Measurements from ENCODE around the gene SKOR1. TPM values are rescaled to one million over a fixed set of nuclear protein-coding genes. Genes with fewer than 3 reads are reported as not detected.

The SKOR1 gene
- total and polyA plus RNA-seq, 2 of the 13 experiments (the other 11 are each of a cell fraction or from before 2014, with no cell fraction given), result 0.09 to 0.11 TPM

DNA sequence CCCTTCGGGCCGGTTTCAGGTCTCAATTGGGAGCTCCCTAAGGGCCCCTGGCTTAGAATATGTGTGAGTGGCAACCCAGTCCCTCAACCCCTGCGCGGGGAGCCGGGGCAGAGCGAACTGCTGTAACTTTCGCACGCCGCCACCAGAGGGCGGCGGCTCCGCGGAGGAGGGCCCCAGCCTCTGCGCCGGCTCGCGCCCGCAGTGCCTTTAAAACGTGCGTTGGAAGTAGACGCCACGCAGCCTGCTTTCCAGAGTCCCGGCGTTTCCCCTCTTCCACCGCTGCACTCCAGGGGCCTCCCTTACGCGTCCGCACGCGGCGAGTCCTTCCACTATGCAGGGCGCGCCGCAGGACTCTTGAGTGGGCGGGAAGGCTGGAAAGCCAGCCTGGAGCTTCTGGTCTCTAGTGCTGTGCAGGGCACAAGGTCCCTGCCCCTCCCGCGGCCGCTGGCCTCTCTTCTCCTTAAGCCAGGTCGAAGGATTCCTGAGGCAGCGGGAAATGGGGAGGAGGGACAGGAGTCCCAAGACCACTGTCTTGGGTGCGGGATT, 38.2 kb downstream of the SKOR1 start (continued):
- no peak for TF ChIP-seq ZNF589 (CRISPR knock-in tag; conservative IDR thresholded peaks at IDR 0.05)
- TF ChIP-seq, protein P1, sequence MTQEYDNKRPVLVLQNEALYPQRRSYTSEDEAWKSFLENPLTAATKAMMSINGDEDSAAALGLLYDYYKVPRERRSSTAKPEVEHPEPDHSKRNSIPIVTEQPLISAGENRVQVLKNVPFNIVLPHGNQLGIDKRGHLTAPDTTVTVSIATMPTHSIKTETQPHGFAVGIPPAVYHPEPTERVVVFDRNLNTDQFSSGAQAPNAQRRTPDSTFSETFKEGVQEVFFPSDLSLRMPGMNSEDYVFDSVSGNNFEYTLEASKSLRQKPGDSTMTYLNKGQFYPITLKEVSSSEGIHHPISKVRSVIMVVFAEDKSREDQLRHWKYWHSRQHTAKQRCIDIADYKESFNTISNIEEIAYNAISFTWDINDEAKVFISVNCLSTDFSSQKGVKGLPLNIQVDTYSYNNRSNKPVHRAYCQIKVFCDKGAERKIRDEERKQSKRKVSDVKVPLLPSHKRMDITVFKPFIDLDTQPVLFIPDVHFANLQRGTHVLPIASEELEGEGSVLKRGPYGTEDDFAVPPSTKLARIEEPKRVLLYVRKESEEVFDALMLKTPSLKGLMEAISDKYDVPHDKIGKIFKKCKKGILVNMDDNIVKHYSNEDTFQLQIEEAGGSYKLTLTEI (CRISPR knock-in tag; conservative IDR thresholded peaks at IDR 0.05), result no peak
- no peak for TF ChIP-seq TBL1XR1 (IDR thresholded peaks at IDR 0.05; ENCODE audit: borderline replicate concordance, low read length, partially characterized antibody)
- TF ChIP-seq, protein P2, sequence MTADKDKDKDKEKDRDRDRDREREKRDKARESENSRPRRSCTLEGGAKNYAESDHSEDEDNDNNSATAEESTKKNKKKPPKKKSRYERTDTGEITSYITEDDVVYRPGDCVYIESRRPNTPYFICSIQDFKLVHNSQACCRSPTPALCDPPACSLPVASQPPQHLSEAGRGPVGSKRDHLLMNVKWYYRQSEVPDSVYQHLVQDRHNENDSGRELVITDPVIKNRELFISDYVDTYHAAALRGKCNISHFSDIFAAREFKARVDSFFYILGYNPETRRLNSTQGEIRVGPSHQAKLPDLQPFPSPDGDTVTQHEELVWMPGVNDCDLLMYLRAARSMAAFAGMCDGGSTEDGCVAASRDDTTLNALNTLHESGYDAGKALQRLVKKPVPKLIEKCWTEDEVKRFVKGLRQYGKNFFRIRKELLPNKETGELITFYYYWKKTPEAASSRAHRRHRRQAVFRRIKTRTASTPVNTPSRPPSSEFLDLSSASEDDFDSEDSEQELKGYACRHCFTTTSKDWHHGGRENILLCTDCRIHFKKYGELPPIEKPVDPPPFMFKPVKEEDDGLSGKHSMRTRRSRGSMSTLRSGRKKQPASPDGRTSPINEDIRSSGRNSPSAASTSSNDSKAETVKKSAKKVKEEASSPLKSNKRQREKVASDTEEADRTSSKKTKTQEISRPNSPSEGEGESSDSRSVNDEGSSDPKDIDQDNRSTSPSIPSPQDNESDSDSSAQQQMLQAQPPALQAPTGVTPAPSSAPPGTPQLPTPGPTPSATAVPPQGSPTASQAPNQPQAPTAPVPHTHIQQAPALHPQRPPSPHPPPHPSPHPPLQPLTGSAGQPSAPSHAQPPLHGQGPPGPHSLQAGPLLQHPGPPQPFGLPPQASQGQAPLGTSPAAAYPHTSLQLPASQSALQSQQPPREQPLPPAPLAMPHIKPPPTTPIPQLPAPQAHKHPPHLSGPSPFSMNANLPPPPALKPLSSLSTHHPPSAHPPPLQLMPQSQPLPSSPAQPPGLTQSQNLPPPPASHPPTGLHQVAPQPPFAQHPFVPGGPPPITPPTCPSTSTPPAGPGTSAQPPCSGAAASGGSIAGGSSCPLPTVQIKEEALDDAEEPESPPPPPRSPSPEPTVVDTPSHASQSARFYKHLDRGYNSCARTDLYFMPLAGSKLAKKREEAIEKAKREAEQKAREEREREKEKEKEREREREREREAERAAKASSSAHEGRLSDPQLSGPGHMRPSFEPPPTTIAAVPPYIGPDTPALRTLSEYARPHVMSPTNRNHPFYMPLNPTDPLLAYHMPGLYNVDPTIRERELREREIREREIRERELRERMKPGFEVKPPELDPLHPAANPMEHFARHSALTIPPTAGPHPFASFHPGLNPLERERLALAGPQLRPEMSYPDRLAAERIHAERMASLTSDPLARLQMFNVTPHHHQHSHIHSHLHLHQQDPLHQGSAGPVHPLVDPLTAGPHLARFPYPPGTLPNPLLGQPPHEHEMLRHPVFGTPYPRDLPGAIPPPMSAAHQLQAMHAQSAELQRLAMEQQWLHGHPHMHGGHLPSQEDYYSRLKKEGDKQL (CRISPR knock-in tag; IDR thresholded peaks at IDR 0.05; ENCODE audit: low read depth), result no peak
- TF ChIP-seq ZMAT3 (CRISPR knock-in tag; conservative IDR thresholded peaks at IDR 0.05), result peak; percentile 88
- TF ChIP-seq ZNF468 (CRISPR knock-in tag; IDR thresholded peaks at IDR 0.05), result 0 out of 2 replicates have a peak, but pooled peaks have one; percentile 44
- no peak for TF ChIP-seq SP140L (CRISPR knock-in tag; IDR thresholded peaks at IDR 0.05; ENCODE audit: borderline replicate concordance)
- no peak for TF ChIP-seq TOE1 (CRISPR knock-in tag; IDR thresholded peaks at IDR 0.05)
- TF ChIP-seq HNF4A (CRISPR knock-in tag; IDR thresholded peaks at IDR 0.05), result peak; percentile 31
- TF ChIP-seq, protein P3, sequence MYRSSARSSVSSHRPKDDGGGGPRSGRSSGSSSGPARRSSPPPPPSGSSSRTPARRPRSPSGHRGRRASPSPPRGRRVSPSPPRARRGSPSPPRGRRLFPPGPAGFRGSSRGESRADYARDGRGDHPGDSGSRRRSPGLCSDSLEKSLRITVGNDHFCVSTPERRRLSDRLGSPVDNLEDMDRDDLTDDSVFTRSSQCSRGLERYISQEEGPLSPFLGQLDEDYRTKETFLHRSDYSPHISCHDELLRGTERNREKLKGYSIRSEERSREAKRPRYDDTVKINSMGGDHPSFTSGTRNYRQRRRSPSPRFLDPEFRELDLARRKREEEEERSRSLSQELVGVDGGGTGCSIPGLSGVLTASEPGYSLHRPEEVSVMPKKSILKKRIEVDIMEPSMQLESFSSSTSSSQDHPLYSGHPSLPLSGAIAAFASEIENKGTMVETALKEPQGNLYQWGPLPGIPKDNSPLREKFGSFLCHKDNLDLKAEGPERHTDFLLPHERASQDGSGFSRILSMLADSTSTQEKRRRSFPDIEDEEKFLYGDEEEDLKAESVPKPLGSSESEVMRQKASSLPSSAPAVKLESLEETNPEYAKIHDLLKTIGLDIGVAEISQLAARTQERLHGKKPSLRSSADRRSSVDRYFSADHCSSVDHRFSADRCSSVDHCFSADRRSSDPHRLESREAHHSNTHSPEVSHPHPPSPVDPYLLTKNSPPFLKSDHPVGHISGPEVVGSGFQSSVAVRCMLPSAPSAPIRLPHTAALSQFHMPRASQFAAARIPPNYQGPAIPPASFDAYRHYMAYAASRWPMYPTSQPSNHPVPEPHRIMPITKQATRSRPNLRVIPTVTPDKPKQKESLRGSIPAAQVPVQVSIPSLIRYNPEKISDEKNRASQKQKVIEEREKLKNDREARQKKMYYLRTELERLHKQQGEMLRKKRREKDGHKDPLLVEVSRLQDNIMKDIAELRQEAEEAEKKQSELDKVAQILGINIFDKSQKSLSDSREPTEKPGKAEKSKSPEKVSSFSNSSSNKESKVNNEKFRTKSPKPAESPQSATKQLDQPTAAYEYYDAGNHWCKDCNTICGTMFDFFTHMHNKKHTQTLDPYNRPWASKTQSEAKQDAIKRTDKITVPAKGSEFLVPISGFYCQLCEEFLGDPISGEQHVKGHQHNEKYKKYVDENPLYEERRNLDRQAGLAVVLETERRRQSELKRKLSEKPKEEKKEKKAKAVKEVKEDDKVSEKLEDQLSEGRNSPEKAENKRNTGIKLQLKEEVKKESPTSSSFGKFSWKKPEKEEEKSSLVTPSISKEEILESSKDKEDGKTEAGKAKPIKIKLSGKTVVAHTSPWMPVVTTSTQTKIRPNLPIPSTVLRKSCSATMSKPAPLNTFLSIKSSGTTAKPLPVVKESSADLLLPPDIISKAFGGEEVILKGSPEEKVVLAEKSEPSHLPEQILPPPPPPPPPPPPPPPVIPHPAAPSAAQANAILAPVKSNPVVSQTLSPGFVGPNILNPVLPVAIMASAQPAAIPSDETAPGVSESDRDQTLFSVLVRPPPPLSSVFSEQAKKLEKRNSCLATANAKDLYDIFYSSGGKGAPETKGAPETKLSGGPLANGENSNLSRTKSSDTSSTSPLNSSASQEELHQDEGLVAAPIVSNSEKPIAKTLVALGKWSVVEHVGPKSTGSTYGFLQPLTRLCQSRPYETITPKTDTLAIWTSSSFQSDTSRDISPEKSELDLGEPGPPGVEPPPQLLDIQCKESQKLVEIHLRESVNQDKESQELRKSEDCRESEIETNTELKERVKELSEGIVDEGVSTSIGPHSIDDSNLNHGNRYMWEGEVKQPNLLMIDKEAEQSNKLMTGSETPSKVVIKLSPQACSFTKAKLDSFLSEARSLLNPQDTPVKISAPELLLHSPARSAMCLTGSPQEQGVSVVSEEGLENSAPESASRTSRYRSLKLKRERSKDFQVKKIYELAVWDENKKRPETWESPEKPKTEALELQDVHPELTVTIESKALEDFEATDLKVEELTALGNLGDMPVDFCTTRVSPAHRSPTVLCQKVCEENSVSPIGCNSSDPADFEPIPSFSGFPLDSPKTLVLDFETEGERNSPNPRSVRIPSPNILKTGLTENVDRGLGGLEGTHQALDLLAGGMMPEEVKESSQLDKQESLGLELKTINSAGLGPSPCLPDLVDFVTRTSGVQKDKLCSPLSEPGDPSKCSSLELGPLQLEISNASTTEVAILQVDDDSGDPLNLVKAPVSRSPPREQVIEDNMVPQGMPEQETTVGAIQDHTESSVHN (CRISPR knock-in tag; IDR thresholded peaks at IDR 0.05), result no peak
- 0 out of 2 replicates have a peak, but pooled peaks have one; percentile 38 for TF ChIP-seq TSC22D2 (CRISPR knock-in tag; IDR thresholded peaks at IDR 0.05; ENCODE audit: borderline replicate concordance)
- peak; percentile 72 for TF ChIP-seq HDAC1 (CRISPR knock-in tag; IDR thresholded peaks at IDR 0.05)

All from HepG2 (cell line).